Stimulated activated naive CD8-positive, alpha-beta T cell treated with anti-CD3 and anti-CD28 coated beads, Interleukin-15, Interleukin-2, amounts not matched to agents 100 ng/mL and 50 ng/mL, for 24 hours (primary cell): ENCODE measurements around the gene DHX36.

Experiments
- H3K27ac Mint-ChIP-seq: one replicate; pipeline ENCODE4 v1.8.0; 2021; ENCODE audit warnings: mild to moderate bottlenecking, mixed read lengths
- H3K27me3 Mint-ChIP-seq: one replicate; pipeline ENCODE4 v1.8.0; 2021; ENCODE audit warnings: mixed read lengths
- H3K36me3 Mint-ChIP-seq: one replicate; pipeline ENCODE4 v1.8.0; 2021; ENCODE audit warnings: low read depth, mixed read lengths
- H3K4me1 Mint-ChIP-seq: one replicate; pipeline ENCODE4 v1.8.0; 2021; ENCODE audit warnings: low read depth, mixed read lengths
- H3K4me3 Mint-ChIP-seq: one replicate; pipeline ENCODE4 v1.8.0; 2021; ENCODE audit warnings: mild to moderate bottlenecking, mixed read lengths
- H3K9me3 Mint-ChIP-seq: one replicate; pipeline ENCODE4 v1.8.0; 2021; ENCODE audit warnings: mixed read lengths

DHX36 gene

GRCh38 chr3:154224866-154225265 lies 99.4 kb downstream of the DHX36 start:
- H3K27me3 Mint-ChIP-seq = no peaks in the 10 kb centered on the region
- no peaks in the 10 kb centered on the region for H3K36me3 Mint-ChIP-seq
- no peaks in the 10 kb centered on the region for H3K9me3 Mint-ChIP-seq
- no peaks in the 10 kb centered on the region for H3K4me1 Mint-ChIP-seq
- H3K4me3 Mint-ChIP-seq = no peak overlapping the region
- no peak overlapping the region for H3K27ac Mint-ChIP-seq

GRCh38 chr3:154224366-154224765 lies 99.9 kb downstream of the DHX36 start:
- Mint-ChIP-seq H3K27ac (no peak overlapping the region), H3K36me3 (no peaks in the 10 kb centered on the region), H3K27me3 (no peaks in the 10 kb centered on the region), H3K4me3 (no peak overlapping the region), H3K4me1 (no peaks in the 10 kb centered on the region), H3K9me3 (no peaks in the 10 kb centered on the region)

GRCh38 chr3:154223519-154223918 lies 100.8 kb downstream of the DHX36 start:
- H3K4me1 Mint-ChIP-seq = no peaks in the 10 kb centered on the region
- no peak overlapping the region for H3K27ac Mint-ChIP-seq
- no peaks in the 10 kb centered on the region for H3K27me3 Mint-ChIP-seq

More at GRCh38 chr3:154223519-154223918, 100.8 kb downstream of the DHX36 start:
- no peaks in the 10 kb centered on the region for H3K9me3 Mint-ChIP-seq
- H3K4me3 Mint-ChIP-seq = no peak overlapping the region
- H3K36me3 Mint-ChIP-seq = no peaks in the 10 kb centered on the region
